ENCODE results near the gene ACOT7. TPM values are rescaled to one million over a fixed set of nuclear protein-coding genes. Genes with fewer than 3 reads are reported as not detected.
"Not testable (repeated sequence)": the region's sequence is repeated elsewhere in the genome, so short reads cannot be mapped to it uniquely, and the experiment has no call there.

The ACOT7 gene
- total RNA-seq, 1 donor from 2014 or later = 40.0 TPM

DNA sequence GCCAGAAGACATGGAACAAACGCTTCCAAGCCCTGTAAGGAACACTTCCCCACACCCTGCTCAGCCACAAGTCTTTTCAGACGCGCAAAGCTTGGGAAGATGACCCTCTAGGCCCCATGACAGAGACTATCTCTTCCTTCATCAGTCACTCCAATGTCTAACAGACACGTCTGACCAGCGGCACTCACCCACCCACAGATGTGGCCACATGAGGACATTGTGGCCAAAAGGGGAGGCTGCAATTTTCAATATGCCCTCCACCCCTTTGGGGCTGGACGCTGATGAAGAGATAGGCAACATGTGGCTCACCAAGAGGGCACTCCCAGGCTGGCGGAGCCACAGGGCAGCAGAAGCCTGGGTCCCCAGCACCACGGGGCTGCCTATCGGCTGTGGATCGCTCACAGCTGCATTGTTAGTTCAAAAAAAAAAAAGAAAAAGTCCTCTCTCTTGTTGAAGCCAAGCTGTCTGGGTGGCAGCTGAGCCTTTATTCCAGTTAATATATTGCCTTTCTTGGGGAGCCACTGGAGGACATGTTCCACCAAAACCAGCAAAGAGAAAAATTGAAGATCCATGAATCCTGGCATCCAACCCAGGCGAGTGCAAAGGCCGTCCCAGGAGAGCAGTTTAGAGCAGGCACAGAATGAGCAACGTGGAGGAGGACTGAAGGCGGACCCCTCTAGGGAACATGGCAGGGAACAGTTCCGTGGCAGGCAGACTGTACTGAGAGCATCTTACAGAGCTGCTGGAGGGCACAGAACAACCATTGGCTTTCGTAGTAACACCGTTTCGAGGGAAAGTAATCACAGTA, 80.0 kb downstream of the ACOT7 start:
- Mint-ChIP-seq H3K27me3 (no peaks in the 10 kb centered on the region), H3K4me3 (no peak overlapping the region), H3K36me3 (peaks cover 11% of the 10 kb centered on the region), H3K27ac (no peak overlapping the region), H3K4me1 (ENCODE audit: unreplicated experiment) (no peaks in the 10 kb centered on the region), H3K9me3 (no peaks in the 10 kb centered on the region)
- no peak for DNase-seq (ENCODE audit: extremely low spot score, unreplicated experiment)
- TF ChIP-seq, protein P1, sequence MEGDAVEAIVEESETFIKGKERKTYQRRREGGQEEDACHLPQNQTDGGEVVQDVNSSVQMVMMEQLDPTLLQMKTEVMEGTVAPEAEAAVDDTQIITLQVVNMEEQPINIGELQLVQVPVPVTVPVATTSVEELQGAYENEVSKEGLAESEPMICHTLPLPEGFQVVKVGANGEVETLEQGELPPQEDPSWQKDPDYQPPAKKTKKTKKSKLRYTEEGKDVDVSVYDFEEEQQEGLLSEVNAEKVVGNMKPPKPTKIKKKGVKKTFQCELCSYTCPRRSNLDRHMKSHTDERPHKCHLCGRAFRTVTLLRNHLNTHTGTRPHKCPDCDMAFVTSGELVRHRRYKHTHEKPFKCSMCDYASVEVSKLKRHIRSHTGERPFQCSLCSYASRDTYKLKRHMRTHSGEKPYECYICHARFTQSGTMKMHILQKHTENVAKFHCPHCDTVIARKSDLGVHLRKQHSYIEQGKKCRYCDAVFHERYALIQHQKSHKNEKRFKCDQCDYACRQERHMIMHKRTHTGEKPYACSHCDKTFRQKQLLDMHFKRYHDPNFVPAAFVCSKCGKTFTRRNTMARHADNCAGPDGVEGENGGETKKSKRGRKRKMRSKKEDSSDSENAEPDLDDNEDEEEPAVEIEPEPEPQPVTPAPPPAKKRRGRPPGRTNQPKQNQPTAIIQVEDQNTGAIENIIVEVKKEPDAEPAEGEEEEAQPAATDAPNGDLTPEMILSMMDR (conservative IDR thresholded peaks at IDR 0.05) = no peak

DNA sequence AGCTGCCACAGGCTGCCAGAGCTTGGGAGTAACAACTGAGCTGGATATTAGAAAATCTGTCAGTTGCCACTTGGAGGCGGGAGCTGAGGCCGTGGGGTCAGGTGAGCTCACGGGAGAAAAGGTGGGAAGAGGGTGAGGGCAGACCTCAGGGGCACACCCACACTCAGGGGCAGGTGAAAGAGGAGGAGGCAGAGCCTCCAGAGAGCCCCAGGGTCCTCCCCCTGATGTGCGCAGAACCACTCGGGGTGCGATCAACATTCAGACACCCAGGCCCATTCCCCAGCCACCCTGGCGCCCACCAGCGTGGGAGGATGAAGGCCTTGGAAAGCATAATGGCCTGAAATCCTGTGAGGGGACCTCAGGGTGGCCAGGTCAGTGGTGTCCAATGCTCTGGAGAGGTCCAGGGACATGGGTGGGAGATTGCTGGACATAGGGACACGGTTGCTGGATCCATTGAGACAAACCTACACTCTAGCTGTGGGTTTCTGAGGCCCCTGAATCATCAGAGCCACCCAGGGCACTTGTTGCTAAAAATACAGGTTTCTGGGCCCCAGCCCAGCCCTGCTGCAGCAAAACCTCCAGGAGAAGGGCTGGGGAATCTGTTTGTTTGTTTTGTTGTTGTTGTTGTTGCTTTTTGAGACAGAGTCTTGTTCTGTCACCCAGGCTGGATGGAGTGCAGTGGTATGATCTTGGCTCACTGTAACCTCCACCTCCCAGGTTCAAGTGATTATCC, 83.3 kb downstream of the ACOT7 start:
- Mint-ChIP-seq H3K9me3 (no peaks in the 10 kb centered on the region), H3K27ac (no peak overlapping the region), H3K4me3 (no peak overlapping the region), H3K36me3 (peaks cover 15% of the 10 kb centered on the region), H3K27me3 (no peaks in the 10 kb centered on the region), H3K4me1 (ENCODE audit: unreplicated experiment) (no peaks in the 10 kb centered on the region)
- no peak for DNase-seq (ENCODE audit: extremely low spot score, unreplicated experiment)
- TF ChIP-seq, protein P1 (conservative IDR thresholded peaks at IDR 0.05) = no peak

DNA sequence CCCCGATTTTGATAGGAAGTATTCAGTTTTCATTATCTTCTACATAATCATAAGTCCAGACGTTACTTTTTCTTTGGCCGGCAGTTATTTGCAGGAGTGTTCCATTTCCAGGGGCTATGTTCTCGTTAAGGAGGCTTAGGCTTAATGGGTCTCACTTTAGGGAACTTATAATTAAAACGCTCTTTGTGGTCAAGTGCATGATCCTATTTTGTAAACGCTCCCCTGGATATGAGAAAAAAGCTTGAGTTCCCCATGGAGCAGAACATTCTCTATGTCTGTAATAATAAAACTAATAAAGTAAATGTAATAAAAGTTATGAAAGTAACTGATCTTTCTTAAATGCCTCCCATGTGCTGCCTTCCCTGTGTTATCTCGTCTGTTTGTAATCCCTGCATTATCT, 84.0 kb downstream of the ACOT7 start:
- H3K4me3 Mint-ChIP-seq = no peak overlapping the region
- no peaks in the 10 kb centered on the region for H3K9me3 Mint-ChIP-seq
- H3K4me1 Mint-ChIP-seq (ENCODE audit: unreplicated experiment) = no peaks in the 10 kb centered on the region
- H3K27me3 Mint-ChIP-seq = no peaks in the 10 kb centered on the region
- no peak overlapping the region for H3K27ac Mint-ChIP-seq
- H3K36me3 Mint-ChIP-seq = peaks cover 15% of the 10 kb centered on the region
- TF ChIP-seq, protein P1 (conservative IDR thresholded peaks at IDR 0.05) = no peak
- no peak for DNase-seq (ENCODE audit: extremely low spot score, unreplicated experiment)

DNA sequence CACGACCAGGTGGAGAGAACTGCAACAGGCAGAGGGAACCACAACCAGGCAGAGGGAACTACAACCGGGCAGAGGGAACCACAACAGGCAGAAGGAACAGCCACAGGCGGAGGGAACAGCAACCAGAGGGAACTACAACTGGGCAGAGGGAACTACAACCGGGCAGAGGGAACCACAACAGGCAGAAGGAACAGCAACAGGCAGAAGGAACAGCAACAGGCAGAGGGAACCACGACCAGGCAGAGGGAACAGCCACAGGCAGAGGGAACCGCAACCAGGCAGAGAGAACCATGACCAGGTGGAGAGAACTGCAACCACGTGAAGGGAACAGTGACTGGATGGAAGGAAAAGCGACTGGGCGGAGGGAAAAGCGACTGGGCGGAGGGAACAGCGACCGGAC, 85.1 kb downstream of the ACOT7 start:
- H3K27ac Mint-ChIP-seq = no peak overlapping the region
- no peaks in the 10 kb centered on the region for H3K4me1 Mint-ChIP-seq (ENCODE audit: unreplicated experiment)
- TF ChIP-seq, protein P1 (conservative IDR thresholded peaks at IDR 0.05) = no peak

DNA sequence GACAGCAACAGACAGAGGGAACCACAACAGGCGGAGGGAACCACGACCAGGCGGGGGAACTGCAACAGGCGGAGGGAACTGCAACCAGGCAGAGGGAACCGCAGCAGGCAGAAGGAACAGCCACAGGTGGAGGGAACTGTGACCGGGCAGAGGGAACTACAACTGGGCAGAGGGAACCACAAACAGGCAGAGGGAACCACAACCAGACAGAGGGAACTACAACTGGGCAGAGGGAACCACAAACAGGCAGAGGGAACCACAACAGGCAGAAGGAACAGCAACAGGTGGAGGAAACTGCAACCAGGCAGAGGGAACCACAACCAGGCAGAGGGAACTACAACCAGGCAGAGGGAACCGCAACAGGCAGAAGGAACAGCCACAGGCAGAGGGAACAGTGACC, 85.9 kb downstream of the ACOT7 start:
- not testable (repeated sequence) for H3K27me3 Mint-ChIP-seq; H3K9me3 Mint-ChIP-seq; H3K4me1 Mint-ChIP-seq (ENCODE audit: unreplicated experiment); H3K4me3 Mint-ChIP-seq; H3K27ac Mint-ChIP-seq; DNase-seq (ENCODE audit: extremely low spot score, unreplicated experiment)
- H3K36me3 Mint-ChIP-seq = peaks cover 15% of the 10 kb centered on the region

More for the DNA sequence above, 85.1 kb downstream of the ACOT7 start:
- no peak for DNase-seq (ENCODE audit: extremely low spot score, unreplicated experiment)
- Mint-ChIP-seq H3K9me3 (no peaks in the 10 kb centered on the region), H3K27me3 (no peaks in the 10 kb centered on the region), H3K36me3 (peaks cover 14% of the 10 kb centered on the region), H3K4me3 (no peak overlapping the region)

DNA sequence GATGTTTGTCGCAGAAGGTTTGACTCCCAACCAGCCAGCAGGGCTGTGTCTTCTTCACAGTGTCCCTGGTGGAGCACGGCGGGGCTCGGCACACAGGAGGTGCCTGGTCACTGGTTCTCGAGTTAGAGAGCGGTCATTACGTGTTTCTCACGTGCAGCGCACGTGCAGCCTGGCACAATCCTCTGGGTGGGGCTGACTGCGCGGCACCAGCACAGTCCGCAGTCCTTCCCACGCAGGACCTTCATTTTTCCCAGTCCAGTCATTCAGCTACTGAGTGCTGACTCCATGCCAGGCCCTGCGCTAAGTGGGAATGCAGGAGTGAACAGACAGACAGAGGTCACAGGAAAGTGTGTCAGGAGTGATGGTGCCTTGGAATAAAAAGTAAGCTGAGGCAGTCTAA, 86.5 kb downstream of the ACOT7 start:
- Mint-ChIP-seq H3K27me3 (no peaks in the 10 kb centered on the region), H3K36me3 (peaks cover 15% of the 10 kb centered on the region), H3K9me3 (no peaks in the 10 kb centered on the region), H3K27ac (no peak overlapping the region), H3K4me1 (ENCODE audit: unreplicated experiment) (no peaks in the 10 kb centered on the region), H3K4me3 (no peak overlapping the region)
- TF ChIP-seq, protein P1 (conservative IDR thresholded peaks at IDR 0.05) = no peak
- DNase-seq (ENCODE audit: extremely low spot score, unreplicated experiment) = no peak

All from type B pancreatic cell (in vitro differentiated cells).